OCI-LY3 (cell line): ENCODE measurements around the gene ADGRG6.

ENCODE experiments used
- H2AFZ ChIP-seq: fragments of 200-600, 300-600 bp; shearing (Covaris generic); 2 replicates; pipeline ENCODE4 v1.6.0; 2014; ENCODE audit warnings: antibody characterized with exemption, low read depth, low read length
- H3K27ac ChIP-seq: fragments of 200-600, 300-600 bp; sonication (generic); 2 replicates; pipeline ENCODE4 v1.5.1; 2014; ENCODE audit warnings: mild to moderate bottlenecking, low read length, moderate library complexity, mixed read lengths
- H3K27me3 ChIP-seq: fragments of 200-600, 300-600 bp; sonication (generic); 2 replicates; pipeline ENCODE4 v1.6.1; 2014; ENCODE audit warnings: low read depth, low read length, mixed read lengths
- H3K36me3 ChIP-seq: fragments of 200-600, 300-600 bp; sonication (generic); replicated peaks from 2 replicates; pipeline ENCODE3; 2014; ENCODE audit warnings: low read depth, low read length, mixed read lengths
- H3K4me1 ChIP-seq: fragments of 300-600, 200-600 bp; sonication (generic); 2 replicates; pipeline ENCODE4 v1.6.1; 2014; ENCODE audit warnings: low read length, mixed read lengths
- H3K4me2 ChIP-seq: fragments of 200-600, 300-600 bp; sonication (generic); 2 replicates; pipeline ENCODE4 v1.6.1; 2014; ENCODE audit warnings: low read length, mixed read lengths
- H3K4me3 ChIP-seq: fragments of 300-600, 200-600 bp; sonication (generic); 2 replicates; pipeline ENCODE4 v1.5.1; 2014; ENCODE audit warnings: antibody characterized with exemption, mild to moderate bottlenecking, low read length, moderate library complexity
- H3K79me2 ChIP-seq: fragments of 300-600, 200-600 bp; shearing (Covaris generic); 2 replicates; pipeline ENCODE4 v1.6.1; 2014; ENCODE audit warnings: mild to moderate bottlenecking, low read length, mixed read lengths
- H3K9ac ChIP-seq: fragments of 300-600, 200-600 bp; shearing (Covaris generic); 2 replicates; pipeline ENCODE4 v1.6.0; 2014; ENCODE audit warnings: mild to moderate bottlenecking, low read length, moderate library complexity
- H3K9me3 ChIP-seq: fragments of 200-600, 300-600 bp; shearing (Covaris generic); 2 replicates; pipeline ENCODE4 v1.6.1; 2014; ENCODE audit warnings: low read length, mixed read lengths; ENCODE audit not compliant: insufficient read depth
- H4K20me1 ChIP-seq: fragments of 200-600, 300-600 bp; sonication (generic); 2 replicates; pipeline ENCODE4 v1.6.1; 2016; ENCODE audit warnings: low read length, mixed read lengths; ENCODE audit not compliant: insufficient read depth
- CTCF ChIP-seq: fragments of 200-600, 300-600 bp; sonication (generic); IDR thresholded peaks from 2 replicates; pipeline ENCODE4 v1.5.1; 2014; ENCODE audit warnings: antibody characterized with exemption, low read length, low read depth
- EZH2phosphoT487 ChIP-seq: fragments of 200-600 bp; shearing (Covaris generic); IDR thresholded peaks from 2 replicates; pipeline ENCODE4 v1.6.1; 2018; ENCODE audit warnings: antibody characterized with exemption, mixed run types, low read depth

Gene ADGRG6

GRCh38 chr6:142411145-142411544, 109.3 kb downstream of the ADGRG6 start:
- H2AFZ ChIP-seq: no peak overlapping the region
- no peaks in the 10 kb centered on the region for H3K27me3 ChIP-seq
- no peak overlapping the region for H3K9ac ChIP-seq
- TF ChIP-seq CTCF: no peak
- no peak overlapping the region for H3K27ac ChIP-seq
- H3K4me3 ChIP-seq: no peak overlapping the region
- no peak overlapping the region for H3K4me2 ChIP-seq
- H3K79me2 ChIP-seq: no peaks in the 10 kb centered on the region
- H3K9me3 ChIP-seq: no peaks in the 10 kb centered on the region
- no peaks in the 10 kb centered on the region for H3K36me3 ChIP-seq
- H3K4me1 ChIP-seq: no peaks in the 10 kb centered on the region
- H4K20me1 ChIP-seq: no peaks in the 10 kb centered on the region

DNA sequence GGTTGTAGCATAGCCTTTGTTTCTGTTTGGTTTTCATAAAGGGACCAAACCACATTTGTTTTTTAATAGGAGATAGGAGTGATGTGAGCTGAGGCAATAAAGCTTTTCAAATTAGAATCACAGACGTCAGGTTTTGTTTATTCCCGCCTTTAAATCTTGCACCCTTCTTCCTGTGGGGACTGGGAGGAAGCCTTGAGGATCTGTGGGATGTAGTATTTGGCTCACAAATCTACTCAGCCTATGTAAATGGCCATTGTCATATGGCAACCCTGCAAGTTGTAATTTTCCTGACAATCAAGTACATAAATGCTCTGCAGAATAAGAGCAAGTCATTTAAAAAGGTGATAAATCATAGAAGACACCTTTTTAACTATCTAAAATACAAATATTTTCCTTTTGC, 110.4 kb downstream of the ADGRG6 start:
- TF ChIP-seq EZH2phosphoT487 (no peak), CTCF (no peak)
- H3K4me2 ChIP-seq: no peak overlapping the region
- H3K27me3 ChIP-seq: no peaks in the 10 kb centered on the region
- no peak overlapping the region for H3K9ac ChIP-seq
- no peaks in the 10 kb centered on the region for H3K9me3 ChIP-seq
- H3K79me2 ChIP-seq: no peaks in the 10 kb centered on the region
- H3K36me3 ChIP-seq: no peaks in the 10 kb centered on the region
- H4K20me1 ChIP-seq: no peaks in the 10 kb centered on the region
- H3K4me1 ChIP-seq: no peaks in the 10 kb centered on the region
- no peak overlapping the region for H3K4me3 ChIP-seq
- no peak overlapping the region for H2AFZ ChIP-seq
- no peak overlapping the region for H3K27ac ChIP-seq

GRCh38 chr6:142412658-142413057, 110.9 kb downstream of the ADGRG6 start:
- Histone ChIP-seq H3K9ac (no peak overlapping the region), H3K27ac (no peak overlapping the region), H3K4me2 (no peak overlapping the region), H3K79me2 (no peaks in the 10 kb centered on the region), H3K27me3 (no peaks in the 10 kb centered on the region), H3K4me3 (no peak overlapping the region), H2AFZ (no peak overlapping the region), H4K20me1 (no peaks in the 10 kb centered on the region), H3K36me3 (no peaks in the 10 kb centered on the region), H3K9me3 (no peaks in the 10 kb centered on the region), H3K4me1 (no peaks in the 10 kb centered on the region)
- TF ChIP-seq EZH2phosphoT487 (no peak), CTCF (no peak)

GRCh38 chr6:142413111-142413510, 111.3 kb downstream of the ADGRG6 start:
- H4K20me1 ChIP-seq: no peaks in the 10 kb centered on the region
- no peaks in the 10 kb centered on the region for H3K79me2 ChIP-seq
- H3K9ac ChIP-seq: no peak overlapping the region
- no peaks in the 10 kb centered on the region for H3K9me3 ChIP-seq
- TF ChIP-seq CTCF (no peak), EZH2phosphoT487 (no peak)
- H2AFZ ChIP-seq: no peak overlapping the region
- H3K4me2 ChIP-seq: no peak overlapping the region
- no peaks in the 10 kb centered on the region for H3K4me1 ChIP-seq
- no peaks in the 10 kb centered on the region for H3K27me3 ChIP-seq
- H3K36me3 ChIP-seq: no peaks in the 10 kb centered on the region
- no peak overlapping the region for H3K4me3 ChIP-seq
- no peak overlapping the region for H3K27ac ChIP-seq
